ENCODE measurements around the gene ARNT2. TPM values are rescaled to one million over a fixed set of nuclear protein-coding genes. Genes with fewer than 3 reads are reported as not detected.

ARNT2 gene
- total RNA-seq, 5 donors from 2014 or later (not counting 1 experiment from before 2014, with no cell fraction given) = 0.18 TPM; not detected in 4

DNA sequence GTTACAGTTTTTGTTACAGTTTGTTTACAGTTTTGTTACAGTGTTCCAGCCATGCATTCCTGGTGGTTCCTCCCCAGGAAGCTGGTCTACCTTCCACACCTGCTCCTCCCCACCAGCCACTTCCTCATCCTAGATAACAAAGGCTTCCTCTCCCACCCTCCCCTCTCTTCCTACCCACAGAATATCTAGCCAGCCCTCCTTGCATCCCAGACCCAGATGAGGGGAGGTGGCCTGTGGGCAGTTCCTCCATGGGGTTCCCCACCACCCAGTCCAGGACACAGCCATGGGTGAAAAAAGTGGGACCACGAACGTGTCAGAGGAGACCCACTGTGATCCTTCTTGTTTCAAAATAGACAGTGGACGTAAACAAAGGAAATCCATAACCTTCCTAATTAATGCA, 168.2 kb downstream of the ARNT2 start:
- H3K27me3 ChIP-seq (replicated peaks in 1 of 2; ENCODE audit: control insufficient read depth in 2 of 2, extremely low read depth in 1 of 2, insufficient read depth in 2 of 2, low read length in 1 of 2) = peaks cover 0 to 30% of the 10 kb centered on the region in 2 experiments
- H3K4me3 Mint-ChIP-seq = no peak overlapping the region
- no peak overlapping the region for H3K27ac ChIP-seq (ENCODE audit: low read length)
- ATAC-seq (replicated peaks in 1 of 4) (no peak), DNase-seq (no peak)
- ChIA-PET POLR2A (no interaction called here), CTCF (no interaction called here)
- H3K4me1 ChIP-seq (ENCODE audit: control insufficient read depth in 1 of 2, extremely low read depth in 1 of 2, insufficient read depth in 2 of 2, low read length in 2 of 2) = no peaks in the 10 kb centered on the region
- no peaks in the 10 kb centered on the region for H3K9me3 ChIP-seq
- no peaks in the 10 kb centered on the region for H3K9me3 Mint-ChIP-seq
- no peak overlapping the region for H3K4me3 ChIP-seq (ENCODE audit: control insufficient read depth in 1 of 2, extremely low read depth in 1 of 2, low read length in 1 of 2)
- peaks cover 8 to 9% of the 10 kb centered on the region in 2 donors for H3K27me3 Mint-ChIP-seq
- H3K4me1 Mint-ChIP-seq = no peaks in the 10 kb centered on the region
- no peak overlapping the region for H3K27ac Mint-ChIP-seq
- no peaks in the 10 kb centered on the region for H3K36me3 ChIP-seq (ENCODE audit: control insufficient read depth in 2 of 2, extremely low read depth in 1 of 2, insufficient read depth in 1 of 2, low read length in 1 of 2)
- no CpG with 5 or more reads among the region's 3 CpGs for WGBS (ENCODE audit: insufficient coverage)
- no peaks in the 10 kb centered on the region for H3K36me3 Mint-ChIP-seq

GRCh38 chr15:80573606-80574005, 169.4 kb downstream of the ARNT2 start:
- no CpG with 5 or more reads among the region's 4 CpGs for WGBS (ENCODE audit: insufficient coverage)

DNA sequence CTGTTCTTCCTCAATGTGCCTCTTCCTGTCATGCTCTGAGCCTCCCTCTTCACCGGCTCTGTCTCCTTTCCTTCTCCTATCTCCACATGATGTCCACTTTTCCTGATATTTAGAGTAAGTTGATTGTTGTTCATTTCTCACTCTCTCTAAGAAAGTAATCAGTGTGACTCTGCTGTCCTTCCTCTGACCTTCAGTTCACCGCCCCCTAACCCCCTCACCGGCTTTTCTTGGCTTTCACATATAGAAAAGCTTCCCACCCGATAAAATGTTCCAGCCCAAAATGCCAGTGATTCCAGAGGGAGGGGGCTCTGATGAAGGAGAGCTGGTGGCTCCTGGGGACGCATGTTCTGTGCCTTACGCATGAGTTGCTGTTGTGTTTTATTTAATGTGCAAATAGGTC, 170.4 kb downstream of the ARNT2 start:
- H3K27ac Mint-ChIP-seq = no peak overlapping the region
- CTCF ChIA-PET = no interaction called here
- H3K4me1 Mint-ChIP-seq = no peaks in the 10 kb centered on the region

More at GRCh38 chr15:80573606-80574005, 169.4 kb downstream of the ARNT2 start:
- Mint-ChIP-seq H3K27ac (no peak overlapping the region), H3K4me3 (no peak overlapping the region), H3K9me3 (no peaks in the 10 kb centered on the region), H3K36me3 (no peaks in the 10 kb centered on the region), H3K27me3 (peaks cover 4 to 11% of the 10 kb centered on the region in 2 donors), H3K4me1 (no peaks in the 10 kb centered on the region)
- ChIA-PET CTCF (no interaction called here), POLR2A (no interaction called here)
- Histone ChIP-seq H3K27me3 (replicated peaks in 1 of 2; ENCODE audit: control insufficient read depth in 2 of 2, extremely low read depth in 1 of 2, insufficient read depth in 2 of 2, low read length in 1 of 2) (peaks cover 0 to 35% of the 10 kb centered on the region in 2 experiments), H3K27ac (ENCODE audit: low read length) (no peak overlapping the region), H3K4me1 (ENCODE audit: control insufficient read depth in 1 of 2, extremely low read depth in 1 of 2, insufficient read depth in 2 of 2, low read length in 2 of 2) (no peaks in the 10 kb centered on the region), H3K4me3 (ENCODE audit: control insufficient read depth in 1 of 2, extremely low read depth in 1 of 2, low read length in 1 of 2) (no peak overlapping the region), H3K9me3 (no peaks in the 10 kb centered on the region), H3K36me3 (ENCODE audit: control insufficient read depth in 2 of 2, extremely low read depth in 1 of 2, insufficient read depth in 1 of 2, low read length in 1 of 2) (no peaks in the 10 kb centered on the region)
- DNase-seq (no peak), ATAC-seq (replicated peaks in 1 of 4) (no peak)

GRCh38 chr15:80576519-80577090, 172.4 kb downstream of the ARNT2 start:
- ATAC-seq (replicated peaks in 1 of 4) = no peak
- peaks cover 4 to 9% of the 10 kb centered on the region in 2 donors for H3K27me3 Mint-ChIP-seq
- no peaks in the 10 kb centered on the region for H3K9me3 Mint-ChIP-seq
- no peak for DNase-seq
- no peaks in the 10 kb centered on the region for H3K4me1 ChIP-seq (ENCODE audit: control insufficient read depth in 1 of 2, extremely low read depth in 1 of 2, insufficient read depth in 2 of 2, low read length in 2 of 2)
- H3K36me3 ChIP-seq (ENCODE audit: control insufficient read depth in 2 of 2, extremely low read depth in 1 of 2, insufficient read depth in 1 of 2, low read length in 1 of 2) = no peaks in the 10 kb centered on the region
- ChIA-PET POLR2A (no interaction called here), CTCF (no interaction called here)
- H3K36me3 Mint-ChIP-seq = no peaks in the 10 kb centered on the region
- WGBS (ENCODE audit: insufficient coverage) = 87% methylated on average over 7 of the region's 12 CpGs
- no peaks in the 10 kb centered on the region for H3K4me1 Mint-ChIP-seq
- no peak overlapping the region for H3K27ac ChIP-seq (ENCODE audit: low read length)
- no peak overlapping the region for H3K27ac Mint-ChIP-seq
- H3K27me3 ChIP-seq (replicated peaks in 1 of 2; ENCODE audit: control insufficient read depth in 2 of 2, extremely low read depth in 1 of 2, insufficient read depth in 2 of 2, low read length in 1 of 2) = peaks cover 0 to 35% of the 10 kb centered on the region in 2 experiments
- H3K4me3 ChIP-seq (ENCODE audit: control insufficient read depth in 1 of 2, extremely low read depth in 1 of 2, low read length in 1 of 2) = no peak overlapping the region
- no peak overlapping the region for H3K4me3 Mint-ChIP-seq
- H3K9me3 ChIP-seq = no peaks in the 10 kb centered on the region

More for the DNA sequence above, 170.4 kb downstream of the ARNT2 start:
- DNase-seq (no peak), ATAC-seq (replicated peaks in 1 of 4) (no peak)
- Mint-ChIP-seq H3K9me3 (no peaks in the 10 kb centered on the region), H3K27me3 (peaks cover 4 to 9% of the 10 kb centered on the region in 2 donors), H3K4me3 (no peak overlapping the region), H3K36me3 (no peaks in the 10 kb centered on the region)
- Histone ChIP-seq H3K36me3 (ENCODE audit: control insufficient read depth in 2 of 2, extremely low read depth in 1 of 2, insufficient read depth in 1 of 2, low read length in 1 of 2) (no peaks in the 10 kb centered on the region), H3K27ac (ENCODE audit: low read length) (no peak overlapping the region), H3K4me3 (ENCODE audit: control insufficient read depth in 1 of 2, extremely low read depth in 1 of 2, low read length in 1 of 2) (no peak overlapping the region), H3K4me1 (ENCODE audit: control insufficient read depth in 1 of 2, extremely low read depth in 1 of 2, insufficient read depth in 2 of 2, low read length in 2 of 2) (no peaks in the 10 kb centered on the region), H3K9me3 (no peaks in the 10 kb centered on the region), H3K27me3 (replicated peaks in 1 of 2; ENCODE audit: control insufficient read depth in 2 of 2, extremely low read depth in 1 of 2, insufficient read depth in 2 of 2, low read length in 1 of 2) (peaks cover 0 to 32% of the 10 kb centered on the region in 2 experiments)
- 90% methylated on average over 2 of the region's 6 CpGs for WGBS (ENCODE audit: insufficient coverage)
- POLR2A ChIA-PET = no interaction called here

GRCh38 chr15:80577552-80578205, 173.5 kb downstream of the ARNT2 start:
- 86% methylated on average over 8 of the region's 8 CpGs for WGBS (ENCODE audit: insufficient coverage)
- Histone ChIP-seq H3K4me1 (ENCODE audit: control insufficient read depth in 1 of 2, extremely low read depth in 1 of 2, insufficient read depth in 2 of 2, low read length in 2 of 2) (no peaks in the 10 kb centered on the region), H3K36me3 (ENCODE audit: control insufficient read depth in 2 of 2, extremely low read depth in 1 of 2, insufficient read depth in 1 of 2, low read length in 1 of 2) (no peaks in the 10 kb centered on the region), H3K4me3 (ENCODE audit: control insufficient read depth in 1 of 2, extremely low read depth in 1 of 2, low read length in 1 of 2) (no peak overlapping the region), H3K27ac (ENCODE audit: low read length) (no peak overlapping the region), H3K9me3 (no peaks in the 10 kb centered on the region), H3K27me3 (replicated peaks in 1 of 2; ENCODE audit: control insufficient read depth in 2 of 2, extremely low read depth in 1 of 2, insufficient read depth in 2 of 2, low read length in 1 of 2) (peaks cover 0 to 32% of the 10 kb centered on the region in 2 experiments)
- Mint-ChIP-seq H3K4me1 (no peaks in the 10 kb centered on the region), H3K36me3 (no peaks in the 10 kb centered on the region), H3K4me3 (no peak overlapping the region), H3K9me3 (no peaks in the 10 kb centered on the region), H3K27me3 (peaks cover 4 to 13% of the 10 kb centered on the region in 2 donors), H3K27ac (no peak overlapping the region)
- ATAC-seq (replicated peaks in 1 of 4) (no peak), DNase-seq (no peak)
- ChIA-PET POLR2A (no interaction called here), CTCF (no interaction called here)

DNA sequence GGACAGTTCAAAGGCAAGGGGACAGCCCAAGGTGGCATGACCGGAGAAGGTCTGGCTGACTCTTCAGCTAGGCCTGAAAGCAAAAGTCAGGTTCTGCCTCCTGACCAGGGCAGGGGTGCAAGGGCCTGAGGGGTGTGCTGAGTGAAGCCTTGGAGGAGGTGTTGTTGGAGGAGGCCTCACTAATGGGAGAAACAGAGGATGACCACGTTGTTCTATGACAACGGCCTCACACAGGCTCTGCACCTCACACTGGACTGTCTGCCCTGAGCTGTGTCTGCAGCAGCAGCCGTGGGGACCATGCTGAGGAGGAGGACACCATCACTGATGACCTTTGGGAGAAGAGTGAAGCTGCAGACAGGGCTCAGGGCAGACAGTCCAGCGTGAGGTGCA, 174.0 kb downstream of the ARNT2 start:
- CTCF ChIA-PET = no interaction called here
- Mint-ChIP-seq H3K4me3 (no peak overlapping the region), H3K27me3 (peaks cover 4 to 13% of the 10 kb centered on the region in 2 donors), H3K4me1 (no peaks in the 10 kb centered on the region), H3K36me3 (no peaks in the 10 kb centered on the region), H3K9me3 (no peaks in the 10 kb centered on the region), H3K27ac (no peak overlapping the region)
- no peaks in the 10 kb centered on the region for H3K4me1 ChIP-seq (ENCODE audit: control insufficient read depth in 1 of 2, extremely low read depth in 1 of 2, insufficient read depth in 2 of 2, low read length in 2 of 2)
- ATAC-seq (replicated peaks in 1 of 4) = no peak
- H3K9me3 ChIP-seq = no peaks in the 10 kb centered on the region
- no peak for DNase-seq
- no peaks in the 10 kb centered on the region for H3K36me3 ChIP-seq (ENCODE audit: control insufficient read depth in 2 of 2, extremely low read depth in 1 of 2, insufficient read depth in 1 of 2, low read length in 1 of 2)
- H3K4me3 ChIP-seq (ENCODE audit: control insufficient read depth in 1 of 2, extremely low read depth in 1 of 2, low read length in 1 of 2) = no peak overlapping the region
- no peak overlapping the region for H3K27ac ChIP-seq (ENCODE audit: low read length)
- POLR2A ChIA-PET = no interaction called here
- WGBS (ENCODE audit: insufficient coverage) = 73% methylated on average over 5 of the region's 5 CpGs
- H3K27me3 ChIP-seq (replicated peaks in 1 of 2; ENCODE audit: control insufficient read depth in 2 of 2, extremely low read depth in 1 of 2, insufficient read depth in 2 of 2, low read length in 1 of 2) = peaks cover 0 to 32% of the 10 kb centered on the region in 2 experiments
